PC-9 (cell line): ENCODE measurements around the gene RAB40C. TPM values are rescaled to one million over a fixed set of nuclear protein-coding genes. Genes with fewer than 3 reads are reported as not detected.

ENCODE experiments used
- BruUV-seq: library from RNA; stranded (reverse); fragments of 400-500 nt; replicated peaks from 2 replicates; lab custom pipeline; 2021; lab: Mats Ljungman, UMichigan
- CTCF ChIA-PET: fragments of 300-600 bp; sonication (Branson Sonifier 250); formaldehyde crosslinking; loops from one replicate; lab custom pipeline; 2022; ENCODE audit warnings: antibody characterized with exemption; lab: Charles Lee
- POLR2A ChIA-PET: fragments of 300-600 bp; sonication (Branson Sonifier 250); formaldehyde crosslinking; loops from one replicate; lab custom pipeline; 2022; ENCODE audit warnings: antibody characterized with exemption; ENCODE audit not compliant: unreplicated experiment; lab: Charles Lee
- DNase-seq, 2 experiments: peaks; one replicate each; pipeline versions ENCODE4 v3.0.0 to v3.0.0-alpha.2; 2015 to 2022; ENCODE audit warnings: mixed read lengths in 1 of 2
- H2AFZ ChIP-seq: fragments of 200-600 bp; sonication (generic); 2 replicates; pipeline ENCODE4 v1.8.1; 2017; ENCODE audit warnings: antibody characterized with exemption
- H3F3A ChIP-seq: fragments of 200-600 bp; sonication (generic); 2 replicates; pipeline ENCODE4 v1.8.1; 2017; ENCODE audit warnings: antibody characterized with exemption, mild to moderate bottlenecking, low read depth; ENCODE audit not compliant: insufficient read depth
- H3K27ac ChIP-seq: fragments of 200-600 bp; sonication (generic); 2 replicates; pipeline ENCODE4 v1.6.1; 2016; ENCODE audit warnings: mixed run types
- H3K27me3 ChIP-seq: fragments of 200-600 bp; sonication (generic); 2 replicates; pipeline ENCODE4 v1.6.1; 2016; ENCODE audit warnings: low read depth, mixed run types; ENCODE audit not compliant: insufficient read depth
- H3K36me3 ChIP-seq: fragments of 200-600 bp; sonication (generic); 2 replicates; pipeline ENCODE4 v1.6.1; 2016; ENCODE audit warnings: low read depth, mixed run types
- H3K4me1 ChIP-seq: fragments of 200-600 bp; sonication (generic); replicated peaks from 2 replicates; pipeline ENCODE4 v1.6.1; 2016; ENCODE audit warnings: mixed run types; ENCODE audit not compliant: insufficient read depth
- H3K4me2 ChIP-seq: fragments of 200-600 bp; sonication (generic); 2 replicates; pipeline ENCODE4 v1.6.1; 2017; ENCODE audit warnings: mixed run types
- H3K4me3 ChIP-seq: fragments of 200-600 bp; sonication (generic); 2 replicates; pipeline ENCODE4 v1.6.1; 2016; ENCODE audit warnings: mixed run types
- H3K79me2 ChIP-seq: fragments of 200-600 bp; sonication (generic); 2 replicates; pipeline ENCODE4 v1.6.1; 2017; ENCODE audit warnings: low read depth, mixed run types
- H3K9me2 ChIP-seq: fragments of 200-600 bp; sonication (generic); 2 replicates; pipeline ENCODE4 v1.8.1; 2017; ENCODE audit warnings: mild to moderate bottlenecking; ENCODE audit not compliant: insufficient read depth
- H3K9me3 ChIP-seq: fragments of 200-600 bp; sonication (generic); 2 replicates; pipeline ENCODE4 v1.8.1; 2016; ENCODE audit warnings: low read depth; ENCODE audit not compliant: insufficient read depth
- H4K20me1 ChIP-seq: fragments of 200-600 bp; sonication (generic); 2 replicates; pipeline ENCODE4 v1.8.1; 2017; ENCODE audit not compliant: insufficient read depth
- EZH2 ChIP-seq: fragments of 200-600 bp; sonication (generic); IDR thresholded peaks from 2 replicates; pipeline ENCODE4 v1.8.0; 2017; ENCODE audit warnings: antibody characterized with exemption, low read depth
- intact Hi-C: fragments of 100-400 bp; cut with micrococcal nuclease; formaldehyde crosslinking; loops from one replicate; pipeline ENCODE4 v1.10.0; 2022; ENCODE audit not compliant: unreplicated experiment
- total RNA-seq: library from RNA; stranded (reverse); gene quantifications from 2 replicates; pipeline ENCODE4 v1.2.3, GENCODE V29; 2021
- TF ChIP-seq, protein P1 (sequence below): fragments of 200-600 bp; sonication (generic); conservative IDR thresholded peaks from 2 replicates; pipeline ENCODE4 v1.6.1; 2017; ENCODE audit warnings: mixed run types, antibody characterized with exemption, mild to moderate bottlenecking, moderate library complexity

The RAB40C gene
- total RNA-seq, 1 experiment from 2014 or later: 47.1 TPM

DNA sequence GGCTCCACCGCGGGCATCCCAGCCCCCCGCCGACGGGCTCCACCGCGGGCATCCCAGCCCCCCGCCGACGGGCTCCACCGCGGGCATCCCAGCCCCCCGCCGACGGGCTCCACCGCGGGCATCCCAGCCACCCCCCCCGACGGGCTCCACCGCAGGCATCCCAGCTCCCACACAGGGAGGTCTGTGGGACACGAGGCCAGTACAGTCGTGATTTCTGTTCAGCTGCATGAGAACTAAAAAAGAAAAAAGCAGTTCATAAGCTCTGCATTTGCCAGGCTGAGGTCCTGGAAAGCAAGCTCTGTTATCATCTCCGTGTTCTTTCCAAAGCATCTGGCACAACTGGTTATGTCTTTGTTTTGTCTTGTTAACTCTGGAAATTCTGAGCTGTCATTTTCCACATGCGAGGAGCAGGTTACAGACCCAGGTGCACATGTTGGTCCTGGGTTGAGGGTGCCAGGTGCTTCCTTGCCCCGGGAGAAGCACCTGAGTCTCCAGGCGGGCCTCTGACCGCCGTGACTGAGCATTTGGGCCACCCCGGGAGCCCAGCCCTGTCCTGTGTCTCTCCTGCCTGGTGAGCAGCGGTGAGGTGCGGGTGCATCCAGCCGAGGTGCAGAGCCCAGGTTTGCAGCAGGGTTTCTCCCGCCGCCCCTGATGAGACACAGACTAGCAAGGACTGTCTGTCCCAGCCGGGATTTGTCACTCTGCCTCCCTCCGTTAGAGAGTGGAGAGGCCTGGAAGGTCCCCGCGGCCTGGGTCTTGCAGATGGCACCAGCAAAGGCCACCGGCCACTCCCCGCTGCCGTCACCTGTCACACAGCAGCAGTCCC is 31.0 kb downstream of the RAB40C start:
- no peak overlapping the region for H3K4me2 ChIP-seq
- ChIA-PET POLR2A (no interaction called here), CTCF (no interaction called here)
- BruUV-seq: no TSS peak
- peaks cover 21% of the 10 kb centered on the region for H3F3A ChIP-seq
- DNase-seq: no peak
- H3K4me1 ChIP-seq: peaks cover under 1% of the 10 kb centered on the region
- TF ChIP-seq EZH2: no peak
- TF ChIP-seq, protein P1, sequence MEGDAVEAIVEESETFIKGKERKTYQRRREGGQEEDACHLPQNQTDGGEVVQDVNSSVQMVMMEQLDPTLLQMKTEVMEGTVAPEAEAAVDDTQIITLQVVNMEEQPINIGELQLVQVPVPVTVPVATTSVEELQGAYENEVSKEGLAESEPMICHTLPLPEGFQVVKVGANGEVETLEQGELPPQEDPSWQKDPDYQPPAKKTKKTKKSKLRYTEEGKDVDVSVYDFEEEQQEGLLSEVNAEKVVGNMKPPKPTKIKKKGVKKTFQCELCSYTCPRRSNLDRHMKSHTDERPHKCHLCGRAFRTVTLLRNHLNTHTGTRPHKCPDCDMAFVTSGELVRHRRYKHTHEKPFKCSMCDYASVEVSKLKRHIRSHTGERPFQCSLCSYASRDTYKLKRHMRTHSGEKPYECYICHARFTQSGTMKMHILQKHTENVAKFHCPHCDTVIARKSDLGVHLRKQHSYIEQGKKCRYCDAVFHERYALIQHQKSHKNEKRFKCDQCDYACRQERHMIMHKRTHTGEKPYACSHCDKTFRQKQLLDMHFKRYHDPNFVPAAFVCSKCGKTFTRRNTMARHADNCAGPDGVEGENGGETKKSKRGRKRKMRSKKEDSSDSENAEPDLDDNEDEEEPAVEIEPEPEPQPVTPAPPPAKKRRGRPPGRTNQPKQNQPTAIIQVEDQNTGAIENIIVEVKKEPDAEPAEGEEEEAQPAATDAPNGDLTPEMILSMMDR: no peak
- no peaks in the 10 kb centered on the region for H3K27me3 ChIP-seq
- no peak overlapping the region for H3K4me3 ChIP-seq
- H2AFZ ChIP-seq: no peak overlapping the region
- H3K79me2 ChIP-seq: no peaks in the 10 kb centered on the region
- no peak overlapping the region for H3K27ac ChIP-seq
- no peaks in the 10 kb centered on the region for H3K9me2 ChIP-seq
- no peaks in the 10 kb centered on the region for H3K36me3 ChIP-seq
- H3K9me3 ChIP-seq: no peaks in the 10 kb centered on the region
- intact Hi-C loops: no loop called here
- H4K20me1 ChIP-seq: peaks cover 14% of the 10 kb centered on the region; the same call in 1 of the 2 replicates

DNA sequence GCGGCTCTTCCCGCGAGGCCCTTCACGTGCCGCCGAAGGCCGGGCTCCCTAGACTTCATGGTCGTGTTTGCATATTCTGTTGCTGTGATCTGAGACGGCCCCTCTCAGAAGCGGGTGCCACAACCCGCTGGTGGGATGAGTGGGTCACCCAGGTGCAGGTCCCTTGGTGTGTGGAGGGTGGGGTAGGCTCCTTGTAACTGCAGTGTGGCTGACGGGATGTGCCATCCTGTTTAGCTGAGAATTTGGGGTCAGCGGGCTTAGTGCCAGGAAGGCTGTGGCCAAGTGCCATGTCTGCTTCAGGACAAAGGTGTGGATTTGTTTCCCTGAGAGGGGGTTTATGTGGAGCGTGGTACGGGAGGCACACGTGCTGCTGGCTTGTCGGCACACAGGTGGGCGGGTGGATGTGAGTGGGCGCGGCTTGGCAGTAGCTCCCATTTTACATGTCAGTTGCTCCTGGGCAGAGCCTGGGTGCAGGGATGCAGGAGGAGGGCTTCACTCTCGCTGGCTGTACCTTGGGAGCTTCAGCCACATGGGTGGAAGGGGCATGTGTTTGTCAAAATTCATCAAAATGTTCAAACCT is 31.8 kb downstream of the RAB40C start:
- DNase-seq: no peak
- POLR2A ChIA-PET: interaction anchor here (1.0 to 1.1 kb wide), 3 partner anchors 28 to 36 kb away, joined by 4 to 7 read pairs (median 6); no protein-coding TSS in a partner anchor
- peak overlapping the region; percentile 25 for H3K4me2 ChIP-seq

DNA sequence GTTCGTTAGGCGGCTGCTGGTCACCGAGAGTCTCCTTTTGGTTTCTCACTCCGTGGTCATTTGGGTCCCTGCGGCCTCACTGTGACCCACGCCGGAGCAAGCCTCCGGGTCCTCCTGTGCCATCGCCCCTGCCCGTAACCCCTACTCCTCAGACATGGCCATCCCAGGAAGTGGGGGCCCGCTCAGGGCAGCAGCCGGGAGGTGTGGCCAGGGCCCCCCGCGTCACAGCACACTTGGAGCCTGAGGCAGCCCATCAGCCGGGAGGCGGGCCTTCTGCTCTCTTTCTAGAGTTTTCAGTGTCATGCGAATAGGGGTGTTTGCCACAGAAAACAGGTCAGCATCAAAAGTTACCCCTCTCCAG is 33.0 kb downstream of the RAB40C start:
- intact Hi-C loops: no loop called here
- Histone ChIP-seq H3K4me3 (no peak overlapping the region), H4K20me1 (peaks cover 16% of the 10 kb centered on the region; the same call in 1 of the 2 replicates), H3K4me2 (no peak overlapping the region), H3F3A (peaks cover 36% of the 10 kb centered on the region), H3K9me3 (no peaks in the 10 kb centered on the region), H3K4me1 (peaks cover 19% of the 10 kb centered on the region), H3K27ac (no peak overlapping the region), H3K79me2 (no peaks in the 10 kb centered on the region), H3K27me3 (no peaks in the 10 kb centered on the region), H3K9me2 (no peaks in the 10 kb centered on the region), H2AFZ (no peak overlapping the region), H3K36me3 (no peaks in the 10 kb centered on the region)
- BruUV-seq: no TSS peak
- TF ChIP-seq, protein P1: no peak
- no peak for TF ChIP-seq EZH2
- DNase-seq: no peak
- CTCF ChIA-PET: no interaction called here
- POLR2A ChIA-PET: interaction anchor here (1.1 kb wide), 1 partner anchor 30 kb away, joined by 6 read pairs; no protein-coding TSS in a partner anchor

More for the DNA sequence above, 31.8 kb downstream of the RAB40C start:
- H3K9me2 ChIP-seq: no peaks in the 10 kb centered on the region
- no peak overlapping the region for H2AFZ ChIP-seq
- H4K20me1 ChIP-seq: peaks cover 12% of the 10 kb centered on the region; the same call in 1 of the 2 replicates
- no peaks in the 10 kb centered on the region for H3K36me3 ChIP-seq
- intact Hi-C loops: no loop called here
- H3K27ac ChIP-seq: no peak overlapping the region
- H3K79me2 ChIP-seq: no peaks in the 10 kb centered on the region
- no peaks in the 10 kb centered on the region for H3K27me3 ChIP-seq
- H3K4me3 ChIP-seq: no peak overlapping the region
- H3K9me3 ChIP-seq: no peaks in the 10 kb centered on the region
- H3K4me1 ChIP-seq: peaks cover 8% of the 10 kb centered on the region
- BruUV-seq: no TSS peak
- CTCF ChIA-PET: no interaction called here
- peaks cover 26% of the 10 kb centered on the region for H3F3A ChIP-seq
- TF ChIP-seq EZH2: no peak
- TF ChIP-seq, protein P1: no peak
